OCI-LY7 (cell line): Measurements from ENCODE around the gene TSHZ2. TPM values are rescaled to one million over a fixed set of nuclear protein-coding genes. Genes with fewer than 3 reads are reported as not detected.

Source experiments
- BruUV-seq: library from RNA; stranded (reverse); fragments of 400-500 nt; replicated peaks from 2 replicates; lab custom pipeline; 2021; lab: Mats Ljungman, UMichigan
- CTCF ChIA-PET: fragments of 300-600 bp; sonication (Branson Sonifier 250); formaldehyde crosslinking; loops from one replicate; lab custom pipeline; 2022; ENCODE audit warnings: antibody characterized with exemption; ENCODE audit not compliant: unreplicated experiment; lab: Charles Lee
- POLR2A ChIA-PET: fragments of 300-600 bp; sonication (Branson Sonifier 250); formaldehyde crosslinking; loops from one replicate; lab custom pipeline; 2022; ENCODE audit warnings: antibody characterized with exemption; lab: Charles Lee
- DNase-seq: peaks from one replicate; pipeline ENCODE4 v3.0.0-alpha.2; 2015; ENCODE audit warnings: low spot score
- H2AFZ ChIP-seq: fragments of 200-600 bp; sonication (generic), shearing (Covaris generic); 2 replicates; pipeline ENCODE4 v1.6.1; 2014; ENCODE audit warnings: mild to moderate bottlenecking, antibody characterized with exemption, low read length, moderate library complexity
- H3K27ac ChIP-seq: fragments of 200-600 bp; sonication (generic); 2 replicates; pipeline ENCODE4 v1.5.1; 2014; ENCODE audit warnings: mixed run types, low read depth, mild to moderate bottlenecking, moderate library complexity, low read length, inconsistent platforms; ENCODE audit not compliant: poor library complexity, severe bottlenecking
- H3K36me3 ChIP-seq: fragments of 200-600 bp; sonication (generic); 2 replicates; pipeline ENCODE4 v1.6.1; 2014; ENCODE audit warnings: mild to moderate bottlenecking, antibody characterized with exemption, low read length, moderate library complexity, mixed read lengths; ENCODE audit not compliant: insufficient read depth
- H3K4me1 ChIP-seq: fragments of 200-600 bp; sonication (generic); 2 replicates; pipeline ENCODE4 v1.5.1; 2014; ENCODE audit warnings: mild to moderate bottlenecking, low read length; ENCODE audit not compliant: insufficient read depth, poor library complexity, severe bottlenecking
- H3K4me2 ChIP-seq: fragments of 200-600 bp; sonication (generic); 2 replicates; pipeline ENCODE4 v1.6.1; 2014; ENCODE audit warnings: mild to moderate bottlenecking, low read length
- H3K4me3 ChIP-seq: fragments of 200-600 bp; sonication (generic); 2 replicates; pipeline ENCODE4 v1.5.1; 2014; ENCODE audit warnings: mild to moderate bottlenecking, low read depth, low read length; ENCODE audit not compliant: poor library complexity, severe bottlenecking
- H3K79me2 ChIP-seq: fragments of 200-600 bp; sonication (generic); 2 replicates; pipeline ENCODE4 v1.6.1; 2016; ENCODE audit warnings: low read depth, mild to moderate bottlenecking, low read length, moderate library complexity, mixed read lengths; ENCODE audit not compliant: insufficient read depth
- H3K9me2 ChIP-seq: fragments of 200-600 bp; sonication (generic); 2 replicates; pipeline ENCODE4 v1.6.1; 2016; ENCODE audit warnings: mild to moderate bottlenecking, low read length, mixed read lengths; ENCODE audit not compliant: insufficient read depth
- H3K9me3 ChIP-seq: fragments of 200-600 bp; sonication (generic); 2 replicates; pipeline ENCODE4 v1.6.1; 2014; ENCODE audit warnings: mild to moderate bottlenecking, mixed run types, low read length, mixed read lengths
- H4K20me1 ChIP-seq: fragments of 200-600 bp; sonication (generic); 2 replicates; pipeline ENCODE4 v1.6.1; 2014; ENCODE audit warnings: mild to moderate bottlenecking, antibody characterized with exemption, low read length, moderate library complexity, mixed read lengths; ENCODE audit not compliant: insufficient read depth
- EZH2phosphoT487 ChIP-seq: fragments of 200-600 bp; sonication (generic); IDR thresholded peaks from 2 replicates; pipeline ENCODE4 v1.6.1; 2018; ENCODE audit warnings: low read depth, borderline replicate concordance, mild to moderate bottlenecking, mixed run types, antibody characterized with exemption, low read length, moderate library complexity, mixed read lengths
- intact Hi-C: fragments of 100-400 bp; cut with micrococcal nuclease; formaldehyde crosslinking; loops from one replicate; pipeline ENCODE4 v1.10.0; 2022; ENCODE audit not compliant: unreplicated experiment
- total RNA-seq, 2 experiments: library from RNA; depleted of rRNA in 1 of 2; stranded (reverse); fragments of >200 nt in 1 of 2; shearing (Covaris generic) in 1 of 2; gene quantifications; 2 replicates each; pipeline ENCODE4 v1.2.3, GENCODE V29; 2014 to 2022
- TF ChIP-seq, protein P1 (sequence below): fragments of 200-600 bp; sonication (generic); conservative IDR thresholded peaks from 2 replicates; pipeline ENCODE4 v1.5.1; 2014; ENCODE audit warnings: mild to moderate bottlenecking, antibody characterized with exemption, low read length, moderate library complexity, mixed read lengths

The TSHZ2 gene
- total RNA-seq, 2 experiments from 2014 or later, result not detected

- Histone ChIP-seq H3K9me3 (no peaks in the 10 kb centered on the region), H2AFZ (no peak overlapping the region), H3K27ac (no peak overlapping the region), H3K4me1 (no peaks in the 10 kb centered on the region), H4K20me1 (no peaks in the 10 kb centered on the region), H3K79me2 (no peaks in the 10 kb centered on the region), H3K4me2 (no peak overlapping the region), H3K9me2 (no peaks in the 10 kb centered on the region), H3K4me3 (no peak overlapping the region), H3K36me3 (no peaks in the 10 kb centered on the region)
- ChIA-PET CTCF (interaction anchor here (0.6 kb wide), 1 partner anchor 14 kb away, joined by 3 read pairs; no protein-coding TSS in a partner anchor), POLR2A (no interaction called here)
- intact Hi-C loops, result no loop called here
- DNase-seq, result no peak
- no TSS peak for BruUV-seq
- no peak for TF ChIP-seq EZH2phosphoT487
- TF ChIP-seq, protein P1, sequence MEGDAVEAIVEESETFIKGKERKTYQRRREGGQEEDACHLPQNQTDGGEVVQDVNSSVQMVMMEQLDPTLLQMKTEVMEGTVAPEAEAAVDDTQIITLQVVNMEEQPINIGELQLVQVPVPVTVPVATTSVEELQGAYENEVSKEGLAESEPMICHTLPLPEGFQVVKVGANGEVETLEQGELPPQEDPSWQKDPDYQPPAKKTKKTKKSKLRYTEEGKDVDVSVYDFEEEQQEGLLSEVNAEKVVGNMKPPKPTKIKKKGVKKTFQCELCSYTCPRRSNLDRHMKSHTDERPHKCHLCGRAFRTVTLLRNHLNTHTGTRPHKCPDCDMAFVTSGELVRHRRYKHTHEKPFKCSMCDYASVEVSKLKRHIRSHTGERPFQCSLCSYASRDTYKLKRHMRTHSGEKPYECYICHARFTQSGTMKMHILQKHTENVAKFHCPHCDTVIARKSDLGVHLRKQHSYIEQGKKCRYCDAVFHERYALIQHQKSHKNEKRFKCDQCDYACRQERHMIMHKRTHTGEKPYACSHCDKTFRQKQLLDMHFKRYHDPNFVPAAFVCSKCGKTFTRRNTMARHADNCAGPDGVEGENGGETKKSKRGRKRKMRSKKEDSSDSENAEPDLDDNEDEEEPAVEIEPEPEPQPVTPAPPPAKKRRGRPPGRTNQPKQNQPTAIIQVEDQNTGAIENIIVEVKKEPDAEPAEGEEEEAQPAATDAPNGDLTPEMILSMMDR, result no peak
These were observed 344.2 kb downstream of the TSHZ2 start for GRCh38 chr20:53316206-53316937.

DNA sequence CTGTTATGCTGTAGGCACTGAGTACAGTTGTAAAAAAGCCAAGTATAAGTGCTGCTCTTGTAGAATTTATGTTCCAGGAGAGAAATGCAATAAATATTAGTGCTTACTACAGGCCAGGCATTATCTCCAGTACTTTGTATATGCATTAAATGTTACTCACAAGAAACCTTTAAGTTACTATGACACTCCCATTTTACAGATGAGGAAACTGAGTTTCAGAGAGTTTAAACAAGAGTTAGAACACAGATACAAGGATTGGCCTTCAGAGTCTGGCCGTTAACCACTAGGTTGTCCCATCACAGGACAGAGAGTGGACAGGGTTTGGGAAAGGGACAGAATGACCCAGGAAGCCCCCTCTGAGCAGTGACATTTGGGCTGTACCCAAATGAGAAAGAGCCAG is 347.0 kb downstream of the TSHZ2 start:
- no peaks in the 10 kb centered on the region for H3K9me2 ChIP-seq
- BruUV-seq, result no TSS peak
- CTCF ChIA-PET, result no interaction called here
- no peaks in the 10 kb centered on the region for H3K79me2 ChIP-seq
- no peaks in the 10 kb centered on the region for H4K20me1 ChIP-seq
- no peaks in the 10 kb centered on the region for H3K36me3 ChIP-seq
- no peaks in the 10 kb centered on the region for H3K4me1 ChIP-seq
- intact Hi-C loops, result no loop called here
- TF ChIP-seq, protein P1, result no peak
- H3K27ac ChIP-seq, result no peak overlapping the region
- POLR2A ChIA-PET, result interaction anchor here (0.5 to 0.6 kb wide), 2 partner anchors 1247 to 1280 kb away, joined by 3 to 8 read pairs; no protein-coding TSS in a partner anchor
- H3K4me2 ChIP-seq, result no peak overlapping the region
- H3K4me3 ChIP-seq, result no peak overlapping the region
- DNase-seq, result no peak
- H3K9me3 ChIP-seq, result no peaks in the 10 kb centered on the region
- H2AFZ ChIP-seq, result no peak overlapping the region

DNA sequence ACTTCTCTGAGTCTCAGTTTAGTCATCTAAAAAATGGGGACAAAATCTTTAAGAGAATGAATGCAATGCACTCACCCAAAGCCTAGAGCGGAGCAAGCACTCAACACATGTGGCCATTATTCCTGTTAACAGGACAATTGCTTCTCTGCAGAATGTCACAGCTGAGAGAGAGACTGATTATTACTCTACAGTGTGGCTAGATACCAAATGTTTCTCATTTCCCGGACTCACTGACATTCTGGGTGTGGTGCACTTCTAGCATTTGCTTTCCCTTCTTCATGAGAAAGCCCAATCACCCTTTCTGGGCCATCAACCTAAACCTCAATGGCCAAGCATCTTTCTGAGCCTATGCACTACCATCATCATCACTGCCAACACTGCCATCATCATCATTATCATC is 347.6 kb downstream of the TSHZ2 start:
- Histone ChIP-seq H3K27ac (no peak overlapping the region), H3K79me2 (no peaks in the 10 kb centered on the region), H4K20me1 (no peaks in the 10 kb centered on the region), H3K9me3 (no peaks in the 10 kb centered on the region), H3K4me1 (no peaks in the 10 kb centered on the region), H3K9me2 (no peaks in the 10 kb centered on the region), H3K4me2 (no peak overlapping the region), H3K4me3 (no peak overlapping the region), H2AFZ (no peak overlapping the region), H3K36me3 (no peaks in the 10 kb centered on the region)
- TF ChIP-seq, protein P1, result no peak
- no peak for TF ChIP-seq EZH2phosphoT487
- no TSS peak for BruUV-seq
- no peak for DNase-seq
- ChIA-PET POLR2A (interaction anchor here (0.5 kb wide), 1 partner anchor 1279 kb away, joined by 3 read pairs; no protein-coding TSS in a partner anchor), CTCF (no interaction called here)
- intact Hi-C loops, result no loop called here
